Skin epidermis (tissue), 12 donors: ENCODE data around the gene RAD9B.
A peak's percentile ranks its signal among the peaks of the same experiment; 100 is the strongest.
"Not testable (repeated sequence)": the region's sequence is repeated elsewhere in the genome, so short reads cannot be mapped to it uniquely, and the experiment has no call there.

ENCODE experiments used
- H3K27ac ChIP-seq, 21 experiments: fragments of 200-600 bp; sonication (generic) in 11 of 21; one replicate each; pipeline ENCODE4 v1.5.0; 2020; ENCODE audit warnings: mild to moderate bottlenecking in 3 of 21, inconsistent platforms in 2 of 21, moderate library complexity in 2 of 21
- H3K4me3 ChIP-seq, 7 experiments: fragments of 200-600 bp; sonication (generic) in 2 of 7; one replicate each; pipeline ENCODE4 v1.5.0; 2020; ENCODE audit warnings: inconsistent platforms in 2 of 7, mild to moderate bottlenecking in 2 of 7, moderate library complexity in 1 of 7

The RAD9B gene

GRCh38 chr12:110520876-110521712 lies 19.0 kb downstream of the RAD9B start:
- not testable (repeated sequence) for H3K4me3 ChIP-seq, H3K27ac ChIP-seq

- no peak overlapping the region for H3K27ac ChIP-seq
- H3K4me3 ChIP-seq = no peak overlapping the region
These were observed 26.2 kb downstream of the RAD9B start for GRCh38 chr12:110528277-110528839.

GRCh38 chr12:110530511-110530910 lies 28.4 kb downstream of the RAD9B start:
- Histone ChIP-seq H3K27ac (no peak overlapping the region), H3K4me3 (no peak overlapping the region)

- peak overlapping the region in 11 of 21 experiments; percentile 2 to 55 (median 16) for H3K27ac ChIP-seq
These were observed 29.7 kb downstream of the RAD9B start for GRCh38 chr12:110531741-110532333.

GRCh38 chr12:110532644-110533043 lies 30.5 kb downstream of the RAD9B start:
- no peak overlapping the region for H3K4me3 ChIP-seq
- peak overlapping the region in 7 of 21 experiments; percentile 2 to 55 (median 39) for H3K27ac ChIP-seq

More at GRCh38 chr12:110531741-110532333, 29.7 kb downstream of the RAD9B start:
- no peak overlapping the region for H3K4me3 ChIP-seq

GRCh38 chr12:110533607-110534006 lies 31.5 kb downstream of the RAD9B start:
- no peak overlapping the region for H3K27ac ChIP-seq
- no peak overlapping the region for H3K4me3 ChIP-seq

- H3K27ac ChIP-seq = no peak overlapping the region
- no peak overlapping the region for H3K4me3 ChIP-seq
These were observed 32.7 kb downstream of the RAD9B start for GRCh38 chr12:110534811-110535210.

- Histone ChIP-seq H3K4me3 (no peak overlapping the region), H3K27ac (peak overlapping the region in 13 of 21 experiments; percentile 2 to 67 (median 54))
These were observed 34.9 kb downstream of the RAD9B start for GRCh38 chr12:110536834-110537604.

GRCh38 chr12:110537605-110538409 lies 35.7 kb downstream of the RAD9B start:
- Histone ChIP-seq H3K4me3 (no peak overlapping the region), H3K27ac (peak overlapping the region in 13 of 21 experiments; percentile 2 to 67 (median 52))

- Histone ChIP-seq H3K27ac (peak overlapping the region in 8 of 21 experiments; percentile 24 to 67 (median 44)), H3K4me3 (no peak overlapping the region)
These were observed 36.9 kb downstream of the RAD9B start for GRCh38 chr12:110538869-110539622.

GRCh38 chr12:110540048-110540447 lies 37.9 kb downstream of the RAD9B start:
- H3K4me3 ChIP-seq = no peak overlapping the region
- H3K27ac ChIP-seq = peak overlapping the region in 1 of 21 experiments; percentile 45

GRCh38 chr12:110543252-110543959 lies 41.3 kb downstream of the RAD9B start:
- peak overlapping the region in 19 of 21 experiments; percentile 5 to 79 (median 68) for H3K27ac ChIP-seq
- H3K4me3 ChIP-seq = no peak overlapping the region

GRCh38 chr12:110543965-110544364 lies 41.8 kb downstream of the RAD9B start:
- Histone ChIP-seq H3K4me3 (no peak overlapping the region), H3K27ac (peak overlapping the region in 19 of 21 experiments; percentile 5 to 79 (median 68))

GRCh38 chr12:110545259-110545658 lies 43.1 kb downstream of the RAD9B start:
- not testable (repeated sequence) for H3K4me3 ChIP-seq
- H3K27ac ChIP-seq = peak overlapping the region in 18 of 21 experiments; percentile 17 to 79 (median 66)

- Histone ChIP-seq H3K27ac (peak overlapping the region in 20 of 21 experiments; percentile 8 to 79 (median 61)), H3K4me3 (no peak overlapping the region)
These were observed 43.7 kb downstream of the RAD9B start for GRCh38 chr12:110545812-110546211.

- H3K27ac ChIP-seq = peak overlapping the region in 11 of 21 experiments; percentile 9 to 79 (median 59)
- H3K4me3 ChIP-seq = no peak overlapping the region
These were observed 44.2 kb downstream of the RAD9B start for GRCh38 chr12:110546339-110546738.

- H3K4me3 ChIP-seq = no peak overlapping the region
- peak overlapping the region in 1 of 21 experiments; percentile 60 for H3K27ac ChIP-seq
These were observed 45.0 kb downstream of the RAD9B start for GRCh38 chr12:110547090-110547489.

GRCh38 chr12:110548678-110549077 lies 46.5 kb downstream of the RAD9B start:
- Histone ChIP-seq H3K4me3 (no peak overlapping the region), H3K27ac (peak overlapping the region in 7 of 21 experiments; percentile 1 to 63 (median 12))
